HG03064 (cell line): ENCODE measurements around the gene PLPP4.

Experiments
- ATAC-seq: cut with Tn5 transposase; IDR thresholded peaks from one replicate; pipeline ENCODE4 v1.9.1; 2021; ENCODE audit warnings: low read depth; ENCODE audit not compliant: unreplicated experiment

PLPP4 gene

DNA sequence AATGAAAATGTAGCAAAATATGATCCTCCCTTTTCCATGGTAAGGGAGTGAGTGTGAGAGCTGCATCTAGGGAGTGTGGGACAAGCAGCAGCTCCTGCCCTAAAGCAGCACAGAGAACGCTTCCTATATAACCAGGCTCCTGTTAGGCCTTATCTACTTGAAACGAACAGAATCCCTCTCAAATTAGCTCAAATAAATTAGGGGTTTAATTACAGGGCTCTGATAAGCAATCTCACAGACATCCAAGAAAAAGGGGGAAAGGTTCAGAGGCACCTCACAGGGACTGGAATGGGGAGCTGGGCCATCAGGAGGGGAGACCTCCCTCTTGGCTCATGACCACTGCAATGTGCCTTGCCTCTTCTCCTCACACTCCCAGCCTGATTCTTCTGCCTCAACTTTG lies 57.9 kb downstream of the PLPP4 start:
- no peak for ATAC-seq

DNA sequence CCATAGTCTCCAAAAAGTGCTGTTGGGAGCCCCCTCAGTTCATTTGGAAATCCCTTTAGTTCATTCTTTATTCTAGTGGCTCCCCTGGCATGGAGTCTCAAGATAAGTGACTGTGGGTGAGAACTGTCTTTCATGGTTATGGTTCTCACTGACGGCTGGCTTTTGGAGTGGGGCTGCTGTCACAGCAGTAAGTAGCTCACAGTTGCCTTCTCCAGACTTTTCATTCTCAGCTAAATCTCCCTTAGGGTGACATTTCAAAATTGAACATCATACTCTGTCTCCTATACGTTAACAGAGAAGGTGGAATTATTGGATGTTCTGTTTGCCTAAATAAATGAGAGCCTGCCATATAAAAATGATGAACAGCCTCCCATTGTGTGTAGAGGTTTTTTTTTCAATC lies 58.7 kb downstream of the PLPP4 start:
- no peak for ATAC-seq

DNA sequence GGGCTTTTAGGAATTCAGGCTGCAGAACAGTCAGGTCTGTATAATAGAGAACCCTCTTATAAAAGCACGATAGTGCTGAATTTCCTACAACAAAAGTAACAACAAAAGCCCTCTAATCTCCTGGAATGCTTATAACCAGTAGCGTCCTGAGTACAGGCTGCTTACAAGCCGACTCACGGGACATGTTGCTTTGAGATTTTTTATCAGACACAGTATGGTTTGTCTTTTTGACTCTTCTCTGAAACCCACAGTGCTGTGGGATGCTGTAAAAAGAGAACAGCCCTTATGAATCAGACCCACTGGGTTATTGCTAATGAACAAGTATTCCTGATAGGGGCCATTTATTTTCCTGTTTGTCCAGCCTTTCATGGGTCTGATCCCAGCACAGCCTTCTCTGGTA lies 59.4 kb downstream of the PLPP4 start:
- no peak for ATAC-seq

DNA sequence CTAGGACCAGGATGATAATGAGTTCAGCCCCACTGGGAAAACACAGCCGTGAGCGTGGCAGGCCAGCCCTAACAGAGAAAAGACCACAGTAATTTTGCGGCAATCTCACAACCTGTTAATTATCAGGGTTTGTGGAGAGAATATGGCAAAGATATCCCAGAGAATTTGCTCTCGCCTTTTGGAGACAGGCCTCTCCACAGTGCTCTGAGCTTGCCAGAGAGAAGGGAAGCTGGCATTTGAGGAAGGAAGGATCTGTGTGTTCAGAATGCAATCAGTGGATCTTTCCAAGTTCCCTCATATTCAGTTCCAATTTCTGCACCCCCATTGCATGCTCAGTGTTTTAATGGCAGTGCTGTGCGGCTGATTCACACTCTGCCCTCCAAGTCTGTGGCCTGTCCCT lies 60.2 kb downstream of the PLPP4 start:
- no peak for ATAC-seq

DNA sequence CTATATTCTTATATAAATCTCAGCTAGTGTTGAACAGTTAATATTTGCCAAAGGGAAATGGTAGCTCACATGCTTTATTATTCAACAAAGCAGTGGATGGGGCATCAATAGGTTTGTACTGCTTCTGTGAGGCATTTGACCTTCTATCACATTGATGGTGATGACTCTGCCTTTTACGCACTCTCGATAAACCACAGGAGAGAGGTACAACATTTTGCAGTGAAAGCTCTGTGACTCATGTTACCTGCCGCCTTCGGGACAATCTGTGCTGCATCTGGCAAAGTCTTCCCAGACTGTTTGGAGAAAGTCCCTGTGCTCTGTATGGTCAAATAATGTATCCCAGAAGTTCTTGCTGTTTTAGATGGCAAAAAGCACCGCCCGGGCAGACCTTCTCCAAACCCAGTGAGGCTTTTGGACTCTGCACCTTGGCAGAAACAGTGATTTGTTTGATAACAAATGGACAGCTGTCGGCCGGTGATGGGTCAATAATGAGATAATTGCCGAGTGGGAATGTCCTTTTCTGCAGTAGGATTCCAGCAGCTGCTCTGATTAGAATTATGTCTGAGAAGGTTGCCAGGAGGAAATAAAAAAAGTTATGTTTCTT lies 61.0 kb downstream of the PLPP4 start:
- no peak for ATAC-seq

DNA sequence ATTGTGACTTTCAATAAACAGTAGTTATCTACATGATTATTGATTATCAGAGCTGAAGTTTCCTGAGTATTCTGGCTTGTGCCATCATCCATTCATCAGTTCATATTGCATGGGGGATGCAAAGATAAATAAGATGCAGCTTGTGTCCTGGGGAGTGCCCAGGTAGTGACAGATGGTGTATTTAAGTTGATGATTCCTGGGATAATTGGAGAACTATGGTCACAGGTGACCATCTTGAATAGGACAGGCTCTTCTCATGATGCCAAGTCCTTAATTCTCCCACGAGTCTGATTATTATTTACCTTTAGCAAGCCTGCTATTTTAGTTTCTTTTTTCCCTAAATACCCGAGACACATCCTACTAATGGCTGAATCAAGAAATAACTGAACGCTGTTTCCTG lies 64.9 kb downstream of the PLPP4 start:
- no peak for ATAC-seq

DNA sequence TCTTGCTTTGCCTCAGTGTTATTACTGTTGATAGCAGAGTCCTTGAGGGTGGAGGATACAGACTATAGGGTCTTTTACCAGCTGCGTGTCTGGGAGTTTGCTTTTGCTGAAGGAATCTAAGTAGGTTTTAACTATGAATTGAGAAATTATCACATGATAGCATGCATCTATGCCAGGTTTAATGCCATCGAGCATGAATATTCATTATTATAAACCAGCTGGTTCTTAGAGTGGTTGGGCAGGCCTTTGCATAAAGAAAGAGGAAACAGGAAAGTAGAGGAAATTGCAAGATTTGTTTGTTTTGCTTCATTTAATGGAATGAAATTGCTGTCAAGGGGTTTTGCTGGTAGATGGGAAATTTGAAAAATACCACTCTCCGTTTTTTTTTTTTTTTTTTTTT lies 70.7 kb downstream of the PLPP4 start:
- no peak for ATAC-seq

DNA sequence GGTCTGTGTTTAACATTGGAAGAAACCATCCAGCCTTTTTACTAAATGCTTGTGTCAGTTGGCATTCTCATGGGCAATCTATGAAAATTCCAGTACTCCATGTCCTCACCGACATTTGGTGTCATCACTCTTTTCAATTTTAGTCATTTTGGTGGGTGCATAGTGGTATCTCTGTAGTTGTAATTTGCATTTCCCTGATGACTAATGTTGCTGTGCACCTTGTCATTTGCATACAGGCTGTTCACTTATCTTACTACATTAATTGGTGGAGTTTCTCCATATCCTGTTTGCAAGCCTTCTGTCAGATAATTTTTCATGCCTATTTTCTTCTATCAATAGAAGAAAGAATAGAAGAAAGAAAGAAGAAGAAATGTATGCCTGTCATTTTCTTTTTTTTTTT lies 73.7 kb downstream of the PLPP4 start:
- no peak for ATAC-seq

DNA sequence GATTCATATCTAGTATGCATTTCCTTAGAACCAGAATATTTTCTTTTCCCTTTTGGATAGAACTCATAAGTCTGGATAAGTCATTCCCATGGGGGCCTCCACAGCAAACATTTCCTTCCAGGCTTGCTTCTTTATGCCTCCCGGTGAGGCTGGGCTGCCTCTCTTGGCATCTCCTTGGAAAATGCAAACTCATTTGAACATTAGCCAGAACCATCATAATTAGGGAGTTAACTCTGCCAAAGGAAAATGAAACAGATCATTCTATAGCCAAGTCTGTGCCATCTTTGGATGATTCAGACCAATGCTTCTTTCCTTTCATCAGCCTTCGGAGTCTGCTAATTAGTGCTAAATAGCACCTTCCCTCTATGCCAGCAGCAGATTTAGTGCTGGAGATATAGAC lies 81.1 kb downstream of the PLPP4 start:
- no peak for ATAC-seq

DNA sequence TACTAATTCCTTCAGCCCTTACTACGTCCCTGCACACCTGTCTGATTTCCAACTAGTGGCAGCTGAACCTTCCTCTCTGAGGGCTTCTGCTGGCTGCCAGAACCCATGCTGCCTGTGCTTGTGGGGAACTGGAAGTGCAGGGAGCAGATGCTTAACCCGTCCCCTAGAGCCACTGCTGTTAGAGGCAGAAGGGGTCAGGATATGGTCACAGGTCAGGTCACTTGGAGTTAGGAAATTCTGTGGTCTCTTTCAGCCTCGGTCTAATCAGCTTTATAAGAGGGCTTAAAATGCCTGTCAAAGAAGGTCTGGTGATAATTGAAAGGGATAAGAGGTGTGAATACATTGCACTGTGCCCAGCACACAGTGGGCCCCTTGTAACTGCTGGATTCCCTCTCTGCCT lies 82.0 kb downstream of the PLPP4 start:
- ATAC-seq, result no peak

DNA sequence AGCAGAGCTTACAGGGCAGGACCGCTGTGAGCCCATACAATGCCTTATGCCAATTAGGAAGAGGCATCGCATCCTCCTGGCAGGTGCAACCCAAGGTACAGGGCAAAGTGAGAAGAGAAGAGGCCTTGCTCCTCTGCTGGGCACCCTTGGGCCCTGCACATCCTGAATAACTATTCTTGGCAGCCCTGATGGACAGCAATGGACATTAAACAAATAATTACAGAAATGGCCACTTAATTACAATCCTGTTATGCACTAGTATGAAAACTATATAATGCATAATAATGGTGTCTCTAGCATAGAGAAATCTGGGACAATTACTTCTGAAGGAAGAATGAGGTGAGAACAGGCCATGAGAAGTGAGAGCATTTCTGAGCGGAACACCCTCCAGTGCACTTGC lies 83.5 kb downstream of the PLPP4 start:
- no peak for ATAC-seq

DNA sequence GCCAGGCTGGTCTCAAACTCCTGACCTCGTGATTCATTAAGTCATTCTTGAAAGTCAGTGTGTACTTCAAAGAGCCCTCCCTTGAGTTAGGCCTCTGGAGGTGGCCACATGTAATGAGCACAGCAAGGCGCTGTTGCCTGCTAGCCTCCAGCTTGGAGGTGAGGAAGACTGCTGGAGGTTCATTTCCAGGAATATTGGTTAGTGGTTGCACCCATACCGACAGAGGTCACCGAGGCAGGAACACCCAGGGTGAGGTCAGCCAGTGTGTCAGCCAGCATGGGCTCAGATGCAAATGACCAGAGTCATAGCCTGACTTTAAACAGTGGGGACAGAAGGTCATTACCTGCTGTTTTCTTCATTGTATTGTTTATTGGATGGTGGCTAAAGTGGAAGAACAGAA lies 85.0 kb downstream of the PLPP4 start:
- ATAC-seq, result no peak

DNA sequence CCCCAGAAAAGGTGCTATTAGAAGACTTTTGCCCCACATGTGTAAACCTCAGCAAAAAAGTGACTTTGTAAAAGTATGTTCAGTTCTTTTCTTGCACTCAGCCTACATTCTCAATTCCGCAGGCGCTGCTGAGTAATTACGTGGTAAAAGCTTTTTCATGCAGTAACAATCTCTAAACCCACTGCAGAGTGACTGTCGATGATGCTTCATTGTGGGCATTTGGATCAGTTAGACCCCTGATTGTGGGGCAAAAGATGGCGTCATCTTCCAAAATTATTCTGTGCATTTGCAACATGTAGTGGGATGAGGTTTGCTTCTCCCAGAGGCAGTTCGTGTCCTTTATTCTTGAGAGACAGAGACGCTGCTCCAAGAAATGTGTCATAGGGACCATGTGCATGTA lies 85.6 kb downstream of the PLPP4 start:
- ATAC-seq, result no peak

DNA sequence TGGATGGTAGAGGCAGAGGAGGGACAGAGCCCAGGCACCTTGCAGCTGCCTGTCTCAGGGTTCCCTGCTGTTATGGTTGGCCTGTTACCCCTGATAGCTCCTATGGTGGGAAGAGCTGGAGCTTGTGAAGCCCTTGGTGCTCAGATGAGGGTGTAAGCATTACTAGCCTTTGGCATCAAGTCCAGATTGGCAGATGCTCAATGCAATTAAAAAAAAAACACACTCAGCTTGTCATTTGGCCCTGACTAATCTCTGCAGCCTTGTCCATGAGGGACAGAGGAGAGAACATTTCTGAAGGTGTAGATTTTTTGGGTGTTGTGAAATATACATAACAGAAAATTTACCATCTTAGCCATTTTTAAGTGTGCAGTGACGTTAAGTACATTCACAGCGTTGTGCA lies 86.3 kb downstream of the PLPP4 start:
- no peak for ATAC-seq

DNA sequence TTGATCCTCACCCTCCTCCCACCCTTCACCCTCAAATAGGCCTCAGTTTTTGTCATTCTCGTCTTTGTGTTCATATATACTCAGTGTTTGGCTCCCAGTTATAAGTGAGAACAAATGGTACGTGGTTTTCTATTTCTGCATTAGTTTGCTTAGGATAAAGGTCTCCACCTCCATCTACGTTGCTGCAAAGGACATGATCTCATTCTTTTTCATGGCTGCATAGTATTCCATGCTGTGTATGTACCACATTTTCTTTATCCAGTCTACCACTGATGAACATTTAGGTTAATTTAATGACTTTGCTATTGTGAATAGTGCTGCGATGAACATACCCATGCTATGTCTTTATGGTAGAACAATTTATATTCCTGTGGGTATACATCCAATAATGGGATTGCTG lies 91.2 kb downstream of the PLPP4 start:
- ATAC-seq, result no peak

DNA sequence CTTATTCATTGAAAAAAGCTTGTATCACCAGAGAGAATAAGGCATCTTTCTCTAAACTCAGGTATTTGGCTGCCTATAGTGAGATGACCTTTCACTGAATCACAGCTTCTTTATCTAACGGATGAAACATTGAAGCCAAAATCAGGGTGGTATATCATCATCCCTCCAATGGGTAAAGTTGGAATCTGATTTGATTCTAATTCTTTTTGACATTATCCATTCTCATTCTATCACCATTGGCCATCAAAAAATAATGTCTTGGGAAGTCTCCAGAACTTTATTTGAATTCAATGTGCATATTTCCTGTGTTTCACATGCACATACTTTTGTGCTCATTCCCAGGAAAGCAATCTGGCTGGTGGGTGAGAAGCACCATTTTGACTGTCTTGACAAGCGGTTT lies 95.2 kb downstream of the PLPP4 start:
- ATAC-seq, result no peak

DNA sequence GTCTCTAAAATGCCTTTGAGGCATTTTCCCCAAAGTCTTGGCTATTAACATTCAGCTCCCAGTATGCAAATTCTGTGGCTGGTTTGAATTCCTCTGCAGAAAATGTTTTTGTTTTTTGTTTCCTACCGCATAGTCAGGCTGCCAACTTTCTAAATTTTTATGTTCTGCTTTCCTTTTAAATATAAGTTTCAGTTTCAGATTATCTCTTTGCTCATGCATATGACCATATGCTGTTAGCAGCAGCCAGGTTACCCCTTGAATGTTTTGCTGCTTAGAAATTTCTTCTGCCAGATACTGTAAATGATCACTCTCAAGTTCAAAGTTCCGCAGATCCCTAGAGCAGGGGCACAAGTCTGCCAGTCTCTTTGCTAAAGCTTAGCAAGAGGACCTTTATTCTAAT lies 96.9 kb downstream of the PLPP4 start:
- no peak for ATAC-seq

DNA sequence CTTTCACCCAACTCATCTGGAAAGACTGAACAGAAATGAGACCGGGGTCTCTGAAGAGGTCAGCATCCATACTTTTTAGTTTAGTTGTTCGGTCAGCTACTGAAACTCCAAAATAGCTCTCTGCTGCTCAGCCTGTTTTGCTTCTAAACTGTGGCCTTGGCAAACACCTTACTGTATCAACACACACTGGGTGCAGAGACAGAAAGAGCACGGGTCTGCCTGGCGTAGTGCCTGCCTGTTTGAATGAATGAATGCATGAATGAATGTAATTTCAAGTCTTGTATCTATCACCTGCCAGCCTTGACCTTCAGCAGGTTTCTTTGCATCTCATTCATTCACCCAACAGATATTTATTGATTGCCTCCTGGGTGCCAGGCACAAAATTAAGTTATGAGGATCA lies 98.4 kb downstream of the PLPP4 start:
- no peak for ATAC-seq

DNA sequence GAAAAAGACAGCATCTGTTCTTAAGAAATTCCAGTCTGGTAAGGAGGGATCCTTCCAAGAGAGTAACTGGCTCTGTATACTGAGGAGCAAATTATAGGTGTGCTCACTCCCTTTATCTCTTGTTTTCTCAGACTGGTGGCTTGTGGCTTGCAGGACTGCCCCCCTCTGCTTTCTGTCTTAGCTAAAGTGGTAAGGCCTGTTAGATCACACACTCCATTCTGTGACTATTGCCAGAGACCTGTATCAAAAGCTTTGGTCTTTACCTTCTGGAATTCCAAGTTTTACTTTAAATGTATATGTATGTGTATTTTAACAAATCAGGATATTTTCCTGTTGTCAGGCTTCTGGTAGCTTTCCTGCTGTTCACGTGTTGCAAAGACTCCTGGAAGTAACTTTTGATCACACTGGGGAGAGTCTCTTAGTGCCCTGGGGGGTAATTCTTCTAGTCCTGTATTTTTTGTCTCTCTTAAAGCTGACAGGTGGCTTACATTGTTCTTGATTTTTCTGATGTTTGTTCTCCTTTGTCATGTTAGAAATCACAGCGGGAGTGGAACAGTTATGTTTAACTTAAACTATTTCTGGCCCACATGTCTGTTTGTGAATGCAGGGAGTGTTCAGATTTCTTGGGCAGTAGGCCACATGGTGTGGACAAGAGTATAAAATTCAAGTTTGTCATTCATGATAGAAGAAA lies 99.0 kb downstream of the PLPP4 start:
- no peak for ATAC-seq

DNA sequence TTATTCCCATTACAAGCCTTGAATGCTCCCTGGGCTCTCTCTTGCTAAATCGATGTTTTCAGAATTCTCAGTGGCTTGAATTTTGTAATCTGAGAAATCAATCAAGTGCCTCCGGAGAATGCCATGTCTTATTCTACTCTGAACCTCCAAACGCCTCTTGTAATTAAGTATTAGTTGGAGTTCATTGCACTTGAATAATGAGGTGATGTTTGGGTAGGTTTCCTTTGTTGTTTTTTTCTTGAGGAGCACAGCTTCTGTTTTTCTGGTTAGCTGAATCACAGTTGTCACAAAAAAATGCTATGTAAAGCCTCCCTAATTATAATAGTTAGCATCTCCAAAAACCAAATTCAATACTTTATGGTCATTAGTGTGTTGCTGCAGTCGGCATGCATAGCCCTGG lies 100.3 kb downstream of the PLPP4 start:
- no peak for ATAC-seq

DNA sequence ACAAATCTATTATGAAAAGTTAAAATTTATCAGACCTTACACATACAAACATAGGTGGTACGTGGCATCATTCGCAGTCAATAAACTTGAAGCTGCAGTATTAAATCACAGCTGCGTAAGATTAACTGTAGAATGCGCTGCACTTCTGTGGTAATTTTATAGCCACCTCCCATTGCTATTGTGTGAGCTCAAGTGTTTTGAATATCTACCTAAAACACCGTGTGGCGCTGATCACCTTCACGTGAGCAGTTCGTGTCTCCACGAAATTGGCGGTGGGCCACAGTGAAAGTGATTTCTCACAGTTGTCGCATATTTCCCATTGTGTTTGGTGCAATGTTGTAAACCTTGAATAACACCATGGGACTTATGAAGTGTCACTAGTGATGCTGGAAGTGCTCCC lies 102.8 kb downstream of the PLPP4 start:
- no peak for ATAC-seq

DNA sequence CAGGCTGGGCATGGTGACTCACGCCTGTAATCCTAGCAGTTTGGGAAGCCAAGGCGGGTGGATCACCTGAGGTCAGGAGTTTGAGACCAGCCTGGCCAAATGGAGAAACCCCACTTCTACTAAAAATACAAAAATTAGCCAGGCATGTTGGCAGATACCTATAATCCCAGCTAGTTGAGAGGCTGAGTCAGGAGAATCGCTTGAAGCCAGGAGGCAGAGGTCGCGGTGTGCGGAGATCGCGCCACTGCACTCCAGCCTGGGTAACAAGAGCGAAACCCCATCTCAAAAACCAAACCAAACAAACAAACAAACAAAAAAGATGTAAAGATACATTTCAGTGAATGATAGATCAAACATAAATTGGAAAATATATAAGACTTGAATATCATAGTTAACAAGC lies 105.9 kb downstream of the PLPP4 start:
- ATAC-seq, result no peak

DNA sequence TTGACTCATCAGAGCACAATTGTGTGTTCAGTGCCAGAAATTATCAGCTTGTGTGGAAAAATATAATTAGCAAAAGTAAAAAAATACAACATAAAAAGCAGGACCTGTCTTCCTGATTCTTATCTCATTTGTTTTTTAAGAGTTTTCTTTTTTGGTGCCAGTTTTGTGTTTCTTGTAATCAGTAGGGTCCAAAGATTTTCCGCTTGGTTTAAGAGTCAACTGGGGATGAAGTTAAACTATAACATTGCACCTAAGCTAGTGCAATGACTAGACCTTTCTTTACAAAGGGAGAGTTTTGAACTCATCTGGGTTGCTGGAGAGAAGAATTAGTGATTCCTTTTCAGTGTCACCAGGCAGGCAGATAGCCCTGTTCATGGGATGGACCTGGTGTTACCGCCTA lies 113.4 kb downstream of the PLPP4 start:
- ATAC-seq, result no peak
